ENCODE measurements around the gene ROCK2.

ROCK2 gene

GRCh38 chr2:11279398-11279797, 65.0 kb downstream of the ROCK2 start:
- no peak for TF ChIP-seq CTCF (IDR thresholded peaks at IDR 0.05; ENCODE audit: borderline replicate concordance, insufficient read depth, low read depth, low read length)
- H3K4me3 ChIP-seq (ENCODE audit: low read depth, low read length): no peak overlapping the region

- no peak for TF ChIP-seq CTCF (IDR thresholded peaks at IDR 0.05; ENCODE audit: borderline replicate concordance, insufficient read depth, low read depth, low read length)
- H3K4me3 ChIP-seq (ENCODE audit: low read depth, low read length): no peak overlapping the region
These were observed 66.2 kb downstream of the ROCK2 start for GRCh38 chr2:11278219-11278618.

- TF ChIP-seq CTCF (IDR thresholded peaks at IDR 0.05; ENCODE audit: borderline replicate concordance, insufficient read depth, low read depth, low read length): no peak
- H3K4me3 ChIP-seq (ENCODE audit: low read depth, low read length): no peak overlapping the region
These were observed 68.5 kb downstream of the ROCK2 start for GRCh38 chr2:11275910-11276309.

GRCh38 chr2:11270891-11271290, 73.5 kb downstream of the ROCK2 start:
- no peak overlapping the region for H3K4me3 ChIP-seq (ENCODE audit: low read depth, low read length)
- no peak for TF ChIP-seq CTCF (IDR thresholded peaks at IDR 0.05; ENCODE audit: borderline replicate concordance, insufficient read depth, low read depth, low read length)

GRCh38 chr2:11267931-11268330, 76.5 kb downstream of the ROCK2 start:
- no peak overlapping the region for H3K4me3 ChIP-seq (ENCODE audit: low read depth, low read length)
- no peak for TF ChIP-seq CTCF (IDR thresholded peaks at IDR 0.05; ENCODE audit: borderline replicate concordance, insufficient read depth, low read depth, low read length)

GRCh38 chr2:11264818-11265217, 79.6 kb downstream of the ROCK2 start:
- H3K4me3 ChIP-seq (ENCODE audit: low read depth, low read length): no peak overlapping the region
- no peak for TF ChIP-seq CTCF (IDR thresholded peaks at IDR 0.05; ENCODE audit: borderline replicate concordance, insufficient read depth, low read depth, low read length)

- no peak overlapping the region for H3K4me3 ChIP-seq (ENCODE audit: low read depth, low read length)
- TF ChIP-seq CTCF (IDR thresholded peaks at IDR 0.05; ENCODE audit: borderline replicate concordance, insufficient read depth, low read depth, low read length): no peak
These were observed 80.4 kb downstream of the ROCK2 start for GRCh38 chr2:11264007-11264406.
